Trophoblast cell (in vitro differentiated cells and primary cell): ENCODE data around the gene NHLRC1.

Source experiments
- DNase-seq, 2 donors: peaks; one replicate each; pipeline ENCODE4 v3.0.0-alpha.2; 2016
- H2AFZ ChIP-seq: 2 replicates; pipeline ENCODE4 v1.6.1; 2013; ENCODE audit warnings: low read length, moderate library complexity, mild to moderate bottlenecking; ENCODE audit not compliant: insufficient read depth, poor library complexity
- H2AK5ac ChIP-seq: 2 replicates; pipeline ENCODE4 v1.6.1; 2013; ENCODE audit warnings: mild to moderate bottlenecking, low read length
- H2BK120ac ChIP-seq: 2 replicates; pipeline ENCODE4 v1.6.1; 2013; ENCODE audit warnings: low read length, mild to moderate bottlenecking, moderate library complexity; ENCODE audit not compliant: insufficient read depth, poor library complexity
- H2BK12ac ChIP-seq: 2 replicates; pipeline ENCODE4 v1.6.1; 2013; ENCODE audit warnings: mild to moderate bottlenecking, low read length, moderate library complexity
- H2BK5ac ChIP-seq: 2 replicates; pipeline ENCODE4 v1.6.1; 2013; ENCODE audit warnings: low read length, low read depth, moderate library complexity, mild to moderate bottlenecking; ENCODE audit not compliant: poor library complexity
- H3K14ac ChIP-seq: 2 replicates; pipeline ENCODE4 v1.6.1; 2013; ENCODE audit warnings: mild to moderate bottlenecking, low read length
- H3K18ac ChIP-seq: 2 replicates; pipeline ENCODE4 v1.6.1; 2013; ENCODE audit warnings: mild to moderate bottlenecking, low read length
- H3K23ac ChIP-seq: 2 replicates; pipeline ENCODE4 v1.6.1; 2013; ENCODE audit warnings: low read length
- H3K27ac ChIP-seq: 2 replicates; pipeline ENCODE4 v1.5.1; 2013; ENCODE audit warnings: low read depth, mild to moderate bottlenecking, inconsistent platforms, low read length, moderate library complexity
- H3K27me3 ChIP-seq: 2 replicates; pipeline ENCODE4 v1.6.1; 2013; ENCODE audit warnings: inconsistent platforms, mild to moderate bottlenecking, low read length, moderate library complexity; ENCODE audit not compliant: insufficient read depth
- H3K36me3 ChIP-seq, 2 experiments: 1 replicate in 1 of 2; 2 replicates in 1 of 2; pipeline ENCODE4 v1.6.1; 2013; ENCODE audit warnings: low read length in 2 of 2, mild to moderate bottlenecking in 2 of 2, moderate library complexity in 1 of 2; ENCODE audit not compliant: insufficient read depth in 2 of 2, control insufficient read depth in 1 of 2
- H3K4ac ChIP-seq: 2 replicates; pipeline ENCODE4 v1.6.1; 2013; ENCODE audit warnings: low read depth, mild to moderate bottlenecking, low read length, moderate library complexity
- H3K4me1 ChIP-seq, 2 experiments: 1 replicate in 1 of 2; 2 replicates in 1 of 2; pipeline ENCODE4 v1.6.1; 2013; ENCODE audit warnings: low read length in 2 of 2, mild to moderate bottlenecking in 2 of 2, moderate library complexity in 1 of 2; ENCODE audit not compliant: insufficient read depth in 2 of 2, control insufficient read depth in 1 of 2
- H3K4me2 ChIP-seq: 2 replicates; pipeline ENCODE4 v1.6.1; 2013; ENCODE audit warnings: inconsistent platforms, mild to moderate bottlenecking, low read length, moderate library complexity
- H3K4me3 ChIP-seq: 2 replicates; pipeline ENCODE4 v1.5.1; 2013; ENCODE audit warnings: mild to moderate bottlenecking, low read depth, low read length, inconsistent platforms
- H3K79me1 ChIP-seq: one replicate; pipeline ENCODE4 v1.6.1; 2013; ENCODE audit warnings: low read length
- H3K79me2 ChIP-seq: 2 replicates; pipeline ENCODE4 v1.6.1; 2013; ENCODE audit warnings: low read length, mild to moderate bottlenecking; ENCODE audit not compliant: control insufficient read depth, insufficient read depth, poor library complexity
- H3K9ac ChIP-seq: 2 replicates; pipeline ENCODE4 v1.6.1; 2013; ENCODE audit warnings: mild to moderate bottlenecking, low read length
- H3K9me3 ChIP-seq: 2 replicates; pipeline ENCODE4 v1.6.1; 2013; ENCODE audit warnings: low read depth, mild to moderate bottlenecking, control low read depth, inconsistent platforms, low read length; ENCODE audit not compliant: insufficient read depth
- H4K12ac ChIP-seq: 2 replicates; pipeline ENCODE4 v1.6.1; 2013; ENCODE audit warnings: low read depth, mild to moderate bottlenecking, low read length, moderate library complexity
- H4K8ac ChIP-seq: 2 replicates; pipeline ENCODE4 v1.6.1; 2013; ENCODE audit warnings: low read depth, mild to moderate bottlenecking, low read length, moderate library complexity
- H4K91ac ChIP-seq: one replicate; pipeline ENCODE4 v1.6.1; 2013; ENCODE audit warnings: low read depth, mild to moderate bottlenecking, low read length, moderate library complexity
- WGBS: extraction: QIAGEN DNeasy Blood & Tissue Kit; methylation state at CpG from one replicate; pipeline ENCODE4 v1.1.7; 2013; ENCODE audit warnings: missing lambda C conversion rate; ENCODE audit not compliant: insufficient read length, insufficient coverage; ENCODE audit errors: extremely low coverage; 5-methylcytosine and 5-hydroxymethylcytosine counted together

Gene NHLRC1

DNA sequence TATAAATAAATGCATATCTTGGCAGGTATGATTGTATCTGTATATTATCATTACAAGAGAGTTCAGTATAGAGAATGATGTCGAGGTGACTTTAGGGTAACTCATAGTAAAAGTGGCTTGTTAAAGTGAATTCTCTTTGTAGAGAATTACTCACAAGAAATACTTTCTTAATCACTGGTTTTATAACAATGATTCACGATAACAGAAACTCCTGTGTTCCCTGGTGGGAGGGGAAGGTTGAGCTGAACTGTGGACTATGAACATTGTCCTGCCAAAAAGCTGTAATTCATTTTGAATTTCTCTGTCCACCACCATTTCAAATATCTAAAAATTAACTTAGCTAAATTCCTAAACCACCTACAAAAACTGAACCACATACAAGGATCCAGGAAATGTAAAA, 24.7 kb upstream of the NHLRC1 start:
- no peak overlapping the region for H4K12ac ChIP-seq
- no peak overlapping the region for H2BK5ac ChIP-seq
- H3K79me1 ChIP-seq: no peaks in the 10 kb centered on the region
- no peak overlapping the region for H2BK120ac ChIP-seq
- H2BK12ac ChIP-seq: no peak overlapping the region
- no peak overlapping the region for H4K91ac ChIP-seq
- H3K79me2 ChIP-seq: no peaks in the 10 kb centered on the region
- no peak overlapping the region for H3K18ac ChIP-seq
- H2AK5ac ChIP-seq: no peak overlapping the region
- peaks cover 2 to 4% of the 10 kb centered on the region in 2 experiments for H3K36me3 ChIP-seq
- H3K27me3 ChIP-seq: no peaks in the 10 kb centered on the region
- H2AFZ ChIP-seq: no peak overlapping the region
- no peak overlapping the region for H4K8ac ChIP-seq
- WGBS: no CpG with 5 or more reads among the region's 2 CpGs
- no peak overlapping the region for H3K4me3 ChIP-seq
- H3K27ac ChIP-seq: no peak overlapping the region
- no peak overlapping the region for H3K9ac ChIP-seq
- no peak for DNase-seq
- no peak overlapping the region for H3K4me2 ChIP-seq
- no peak overlapping the region for H3K14ac ChIP-seq
- no peak overlapping the region for H3K23ac ChIP-seq
- H3K9me3 ChIP-seq: no peaks in the 10 kb centered on the region
- H3K4me1 ChIP-seq: peaks cover 0 to 3% of the 10 kb centered on the region in 2 experiments
- H3K4ac ChIP-seq: no peak overlapping the region

DNA sequence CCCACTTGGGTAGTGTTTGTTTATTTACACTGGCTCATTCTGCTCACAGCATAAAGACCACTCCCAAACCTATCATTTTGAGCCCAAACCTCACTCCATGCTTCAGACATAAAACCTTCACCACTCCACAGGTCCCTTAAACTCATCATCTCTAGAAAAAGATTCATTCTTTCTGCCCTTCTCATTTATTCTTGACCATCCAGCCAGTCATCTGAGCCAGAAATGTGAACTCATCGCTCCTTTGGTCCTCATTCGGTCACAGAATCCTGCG, 20.0 kb upstream of the NHLRC1 start:
- Histone ChIP-seq H3K9ac (no peak overlapping the region), H3K23ac (no peak overlapping the region), H3K27ac (no peak overlapping the region), H4K8ac (no peak overlapping the region), H3K79me2 (no peaks in the 10 kb centered on the region), H2BK12ac (no peak overlapping the region), H4K12ac (no peak overlapping the region), H3K18ac (no peak overlapping the region), H3K79me1 (no peaks in the 10 kb centered on the region), H3K27me3 (no peaks in the 10 kb centered on the region), H3K14ac (no peak overlapping the region), H3K36me3 (peaks cover 7 to 10% of the 10 kb centered on the region in 2 experiments), H2AK5ac (no peak overlapping the region), H2BK120ac (no peak overlapping the region), H2AFZ (no peak overlapping the region), H3K4me2 (no peak overlapping the region), H3K4ac (no peak overlapping the region), H4K91ac (no peak overlapping the region), H3K4me1 (no peaks in the 10 kb centered on the region), H2BK5ac (no peak overlapping the region), H3K9me3 (no peaks in the 10 kb centered on the region), H3K4me3 (no peak overlapping the region)
- no peak for DNase-seq
- no CpG with 5 or more reads among the region's 3 CpGs for WGBS

DNA sequence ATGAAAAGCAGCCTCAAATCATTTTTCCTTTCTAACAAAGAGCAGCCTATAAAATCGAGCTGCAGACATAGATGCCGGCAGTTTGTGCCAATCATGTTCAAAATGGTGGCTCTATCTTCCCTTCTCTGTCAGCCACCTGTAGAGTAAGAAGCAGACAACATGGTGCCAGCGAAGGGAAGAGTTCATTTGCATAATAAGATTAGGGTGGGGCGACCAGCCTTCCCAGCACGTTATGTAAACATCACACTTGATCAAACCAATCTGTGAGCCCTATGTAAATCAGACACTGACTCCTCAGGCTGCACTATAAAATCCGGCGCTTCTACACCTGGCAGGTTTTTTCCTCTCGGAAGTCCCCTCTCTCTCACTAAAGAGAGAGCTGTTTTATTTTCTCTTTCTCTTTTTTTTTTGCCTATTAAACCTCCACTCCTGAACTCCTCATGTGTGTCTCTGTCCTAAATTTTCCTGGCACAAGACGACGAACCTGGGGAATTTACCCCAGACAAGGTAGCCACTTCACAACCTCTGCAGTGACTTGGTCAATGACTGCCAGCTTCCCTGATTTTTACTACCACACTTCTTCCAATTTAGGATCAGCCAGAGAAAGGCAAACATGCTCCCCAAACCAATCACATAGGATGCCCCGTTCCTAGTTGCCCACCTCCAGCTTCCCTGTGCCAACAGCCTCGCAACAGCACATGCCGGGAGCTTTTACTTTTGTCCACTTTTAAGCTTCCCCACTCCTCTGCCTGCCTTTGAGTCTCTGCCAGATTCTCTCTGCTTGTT, 19.5 kb upstream of the NHLRC1 start:
- H2AK5ac ChIP-seq: no peak overlapping the region
- no peak for DNase-seq
- no peak overlapping the region for H3K4me3 ChIP-seq
- H3K4ac ChIP-seq: no peak overlapping the region
- H3K36me3 ChIP-seq: peaks cover 7 to 10% of the 10 kb centered on the region in 2 experiments
- no peak overlapping the region for H2AFZ ChIP-seq
- no peak overlapping the region for H3K9ac ChIP-seq
- H4K91ac ChIP-seq: no peak overlapping the region
- H3K4me1 ChIP-seq: no peaks in the 10 kb centered on the region
- no peak overlapping the region for H3K4me2 ChIP-seq
- H2BK5ac ChIP-seq: no peak overlapping the region
- H4K8ac ChIP-seq: no peak overlapping the region
- no CpG with 5 or more reads among the region's 13 CpGs for WGBS
- no peak overlapping the region for H2BK12ac ChIP-seq
- no peak overlapping the region for H3K27ac ChIP-seq
- H3K9me3 ChIP-seq: no peaks in the 10 kb centered on the region
- H2BK120ac ChIP-seq: no peak overlapping the region
- no peak overlapping the region for H4K12ac ChIP-seq
- no peak overlapping the region for H3K14ac ChIP-seq
- H3K79me1 ChIP-seq: no peaks in the 10 kb centered on the region
- no peak overlapping the region for H3K23ac ChIP-seq
- no peaks in the 10 kb centered on the region for H3K79me2 ChIP-seq
- H3K18ac ChIP-seq: no peak overlapping the region
- no peaks in the 10 kb centered on the region for H3K27me3 ChIP-seq

DNA sequence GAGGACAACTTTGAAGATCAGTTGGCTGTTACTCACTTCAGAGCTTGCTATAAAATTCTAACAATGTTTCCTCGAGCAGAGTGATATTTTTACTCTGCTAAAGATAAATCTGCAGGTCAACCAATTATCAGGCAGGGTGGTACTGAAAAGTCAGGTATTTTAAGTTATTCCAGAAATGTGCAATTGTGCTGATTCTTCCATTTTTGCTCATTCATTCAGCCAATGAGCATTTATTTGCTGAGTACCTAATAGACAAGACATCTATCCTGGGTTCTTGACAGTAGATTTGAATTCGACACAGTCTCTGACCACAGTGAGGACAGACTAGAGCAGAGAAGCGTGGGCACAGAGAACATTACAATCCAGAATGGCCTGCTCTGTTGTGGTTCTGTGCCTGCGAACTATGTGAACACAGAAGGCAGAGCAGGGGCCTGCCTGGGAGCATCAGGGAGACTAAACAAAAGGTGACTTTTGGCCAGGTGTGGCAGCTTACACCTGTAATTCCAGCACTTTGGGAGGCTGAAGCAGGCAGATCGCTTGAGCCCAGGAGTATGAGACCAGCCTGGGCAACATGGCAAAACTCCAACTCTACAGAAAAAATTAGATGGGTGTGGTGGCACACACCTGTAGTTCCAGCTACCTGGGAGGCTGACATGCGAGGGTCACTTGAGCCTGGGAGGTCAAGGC, 17.6 kb upstream of the NHLRC1 start:
- no peak overlapping the region for H3K18ac ChIP-seq
- no peak overlapping the region for H3K14ac ChIP-seq
- peak overlapping the region; percentile 40 for H3K9ac ChIP-seq
- no peak overlapping the region for H3K4ac ChIP-seq
- peaks cover 5 to 10% of the 10 kb centered on the region in 2 experiments for H3K36me3 ChIP-seq
- no peak overlapping the region for H2BK5ac ChIP-seq
- no peak overlapping the region for H2BK120ac ChIP-seq
- no peak overlapping the region for H4K12ac ChIP-seq
- no peak overlapping the region for H2AFZ ChIP-seq
- H3K27ac ChIP-seq: no peak overlapping the region
- no peak overlapping the region for H4K91ac ChIP-seq
- H3K4me3 ChIP-seq: no peak overlapping the region
- H3K4me2 ChIP-seq: no peak overlapping the region
- no peak overlapping the region for H3K23ac ChIP-seq
- no peak overlapping the region for H2BK12ac ChIP-seq
- H3K79me2 ChIP-seq: no peaks in the 10 kb centered on the region
- no peaks in the 10 kb centered on the region for H3K4me1 ChIP-seq
- H4K8ac ChIP-seq: no peak overlapping the region
- WGBS: no CpG with 5 or more reads among the region's 6 CpGs
- H3K79me1 ChIP-seq: no peaks in the 10 kb centered on the region
- peak in 1 of 2 donors; percentile 66 for DNase-seq
- H3K27me3 ChIP-seq: no peaks in the 10 kb centered on the region
- H3K9me3 ChIP-seq: no peaks in the 10 kb centered on the region
- H2AK5ac ChIP-seq: no peak overlapping the region
